Measurements from ENCODE around the gene GPR162.

The GPR162 gene

GRCh38 chr12:6822426-6823135, 960 bp downstream of the GPR162 start:
- DNase-seq (ENCODE audit: low spot score) = no peak

- DNase-seq (ENCODE audit: low spot score) = no peak
These were observed 1.8 kb downstream of the GPR162 start for GRCh38 chr12:6823182-6824084.

GRCh38 chr12:6824085-6824775, 2.6 kb downstream of the GPR162 start:
- DNase-seq (ENCODE audit: low spot score) = no peak

GRCh38 chr12:6824901-6825381, 3.3 kb downstream of the GPR162 start:
- DNase-seq (ENCODE audit: low spot score) = no peak

- peak; percentile 76 for DNase-seq (ENCODE audit: low spot score)
These were observed 3.9 kb downstream of the GPR162 start for GRCh38 chr12:6825398-6826124.

GRCh38 chr12:6826125-6826733, 4.6 kb downstream of the GPR162 start:
- no peak for DNase-seq (ENCODE audit: low spot score)

- no peak for DNase-seq (ENCODE audit: low spot score)
These were observed 5.3 kb downstream of the GPR162 start for GRCh38 chr12:6826734-6827436.

- DNase-seq (ENCODE audit: low spot score) = no peak
These were observed 5.9 kb downstream of the GPR162 start for GRCh38 chr12:6827437-6827911.

GRCh38 chr12:6827982-6828780, 6.6 kb downstream of the GPR162 start, which contains the start of gene P3H3:
Gene P3H3, plus strand, starts transcription at chr12:6828407. Its CDS starts 34 bp downstream, at chr12:6828441.
- no peak for DNase-seq (ENCODE audit: low spot score)

- DNase-seq (ENCODE audit: low spot score) = no peak
These were observed 7.3 kb downstream of the GPR162 start for GRCh38 chr12:6828781-6829535.

GRCh38 chr12:6829536-6830220, 8.1 kb downstream of the GPR162 start:
- no peak for DNase-seq (ENCODE audit: low spot score)

- no peak for DNase-seq (ENCODE audit: low spot score)
These were observed 8.8 kb downstream of the GPR162 start for GRCh38 chr12:6830286-6830890.

- no peak for DNase-seq (ENCODE audit: low spot score)
These were observed 9.4 kb downstream of the GPR162 start for GRCh38 chr12:6830999-6831398.

GRCh38 chr12:6831450-6831995, 9.9 kb downstream of the GPR162 start:
- DNase-seq (ENCODE audit: low spot score) = no peak

GRCh38 chr12:6832125-6832524, 10.5 kb downstream of the GPR162 start:
- no peak for DNase-seq (ENCODE audit: low spot score)

- no peak for DNase-seq (ENCODE audit: low spot score)
These were observed 11.7 kb downstream of the GPR162 start for GRCh38 chr12:6833189-6833890.

GRCh38 chr12:6834254-6834653, 12.6 kb downstream of the GPR162 start:
- DNase-seq (ENCODE audit: low spot score) = no peak
